Tibial artery (tissue), 4 donors: ENCODE measurements around the gene UGT2B17.

Source experiments
- DNase-seq, 2 donors: peaks; one replicate each; pipeline ENCODE4 v3.0.0-alpha.2; 2019
- H3K27ac ChIP-seq, 2 donors: fragments of 200-600 bp; sonication (generic) in 1 of 2; 1 replicate in 1 of 2; 2 replicates in 1 of 2; pipeline ENCODE4 v1.5.1; 2018 to 2019; ENCODE audit warnings: mild to moderate bottlenecking in 1 of 2
- H3K27me3 ChIP-seq, 2 donors: fragments of 200-600 bp; sonication (generic) in 1 of 2; one replicate each; pipeline versions ENCODE4 v1.5.1 to v1.6.0; 2016 to 2019
- H3K36me3 ChIP-seq, 3 donors: fragments of 200-600 bp; sonication (generic) in 2 of 3; one replicate each; pipeline ENCODE4 v1.5.1; 2016 to 2019; ENCODE audit warnings: mild to moderate bottlenecking in 2 of 3
- H3K4me1 ChIP-seq, 4 donors: fragments of 200-600 bp; sonication (generic) in 2 of 4; 1 replicate in 3 of 4; 2 replicates in 1 of 4; pipeline ENCODE4 v1.5.1; 2016 to 2019
- H3K4me3 ChIP-seq, 2 donors: fragments of 200-600 bp; sonication (generic) in 1 of 2; 1 replicate in 1 of 2; 2 replicates in 1 of 2; pipeline ENCODE4 v1.5.1; 2018 to 2019; ENCODE audit warnings: mild to moderate bottlenecking in 2 of 2
- H3K9me3 ChIP-seq, 3 donors: fragments of 200-600 bp; sonication (generic) in 1 of 3; one replicate each; pipeline ENCODE4 v1.5.1; 2016 to 2019
- intact Hi-C: fragments of 100-400 bp; cut with DNase I; formaldehyde crosslinking; loops from one replicate; pipeline ENCODE4 v1.15.0; 2023; ENCODE audit warnings: low total_unique reads
- TF ChIP-seq, protein P1 (sequence below), 2 experiments: fragments of 200-600 bp in 1 of 2; fragments of 450-650 bp in 1 of 2; IDR thresholded peaks; one replicate each; pipeline ENCODE4 v1.5.1; 2017 to 2019; ENCODE audit warnings: antibody characterized with exemption in 2 of 2, mild to moderate bottlenecking in 1 of 2, moderate library complexity in 1 of 2

The UGT2B17 gene

DNA sequence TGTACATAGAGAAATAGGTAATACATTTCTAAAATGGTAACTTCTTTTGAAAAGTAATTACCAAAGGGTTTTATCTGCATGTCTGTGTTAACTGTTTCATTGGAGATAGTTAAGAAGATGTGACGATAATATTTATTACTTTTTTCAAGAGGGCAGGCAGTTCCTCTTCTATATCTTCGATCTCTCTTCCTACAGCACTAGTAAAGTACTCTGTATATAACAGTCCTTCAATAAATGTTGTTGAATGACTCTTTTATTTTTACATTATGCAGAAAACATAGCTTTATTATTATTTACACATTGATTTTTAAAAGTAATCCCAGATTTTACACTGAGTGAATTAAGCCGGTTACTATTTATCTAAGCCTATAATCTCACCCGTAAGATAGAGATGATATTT is 77.1 kb downstream of the UGT2B17 start:
- H3K27me3 ChIP-seq = no peaks in the 10 kb centered on the region
- no peak overlapping the region for H3K4me3 ChIP-seq
- H3K9me3 ChIP-seq = no peaks in the 10 kb centered on the region
- DNase-seq = no peak
- H3K27ac ChIP-seq = no peak overlapping the region
- H3K4me1 ChIP-seq = no peaks in the 10 kb centered on the region
- intact Hi-C loops = no loop called here
- TF ChIP-seq, protein P1, sequence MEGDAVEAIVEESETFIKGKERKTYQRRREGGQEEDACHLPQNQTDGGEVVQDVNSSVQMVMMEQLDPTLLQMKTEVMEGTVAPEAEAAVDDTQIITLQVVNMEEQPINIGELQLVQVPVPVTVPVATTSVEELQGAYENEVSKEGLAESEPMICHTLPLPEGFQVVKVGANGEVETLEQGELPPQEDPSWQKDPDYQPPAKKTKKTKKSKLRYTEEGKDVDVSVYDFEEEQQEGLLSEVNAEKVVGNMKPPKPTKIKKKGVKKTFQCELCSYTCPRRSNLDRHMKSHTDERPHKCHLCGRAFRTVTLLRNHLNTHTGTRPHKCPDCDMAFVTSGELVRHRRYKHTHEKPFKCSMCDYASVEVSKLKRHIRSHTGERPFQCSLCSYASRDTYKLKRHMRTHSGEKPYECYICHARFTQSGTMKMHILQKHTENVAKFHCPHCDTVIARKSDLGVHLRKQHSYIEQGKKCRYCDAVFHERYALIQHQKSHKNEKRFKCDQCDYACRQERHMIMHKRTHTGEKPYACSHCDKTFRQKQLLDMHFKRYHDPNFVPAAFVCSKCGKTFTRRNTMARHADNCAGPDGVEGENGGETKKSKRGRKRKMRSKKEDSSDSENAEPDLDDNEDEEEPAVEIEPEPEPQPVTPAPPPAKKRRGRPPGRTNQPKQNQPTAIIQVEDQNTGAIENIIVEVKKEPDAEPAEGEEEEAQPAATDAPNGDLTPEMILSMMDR (IDR thresholded peaks at IDR 0.05) = no peak
- no peaks in the 10 kb centered on the region for H3K36me3 ChIP-seq

DNA sequence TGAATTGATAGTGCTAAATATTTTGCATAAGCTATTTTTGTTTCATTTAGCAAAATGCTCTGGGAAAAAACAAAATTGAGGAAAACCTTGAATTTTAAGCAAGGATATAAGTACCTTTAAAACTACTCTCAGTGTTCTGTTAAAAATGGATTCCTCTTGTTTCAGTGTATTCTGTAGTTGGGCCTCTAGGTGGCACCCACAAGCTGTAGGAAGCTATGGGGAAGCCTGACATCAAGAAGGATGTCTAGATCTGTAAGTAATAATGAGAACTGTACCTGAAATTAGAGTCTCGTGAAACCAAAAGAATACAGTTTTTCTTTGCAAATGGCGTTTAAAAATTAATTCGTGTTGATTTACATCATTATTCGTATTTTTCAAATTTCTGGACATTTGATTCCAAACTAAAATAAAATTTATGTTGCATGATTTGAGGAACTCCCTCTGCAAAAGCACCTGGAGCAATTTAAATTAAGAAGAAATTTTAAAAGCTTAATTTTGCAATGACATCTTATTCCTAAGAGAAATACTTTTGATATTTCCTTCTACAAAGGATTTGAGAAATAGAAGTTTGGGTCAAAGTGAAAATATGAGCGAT is 77.6 kb downstream of the UGT2B17 start:
- H3K9me3 ChIP-seq = no peaks in the 10 kb centered on the region
- no peak overlapping the region for H3K27ac ChIP-seq
- peak in 1 of 2 donors; percentile 32 for DNase-seq
- no peaks in the 10 kb centered on the region for H3K4me1 ChIP-seq
- H3K27me3 ChIP-seq = no peaks in the 10 kb centered on the region
- TF ChIP-seq, protein P1 (IDR thresholded peaks at IDR 0.05) = peak; percentile 47 to 68
- no peak overlapping the region for H3K4me3 ChIP-seq
- H3K36me3 ChIP-seq = no peaks in the 10 kb centered on the region
- intact Hi-C loops = no loop called here

DNA sequence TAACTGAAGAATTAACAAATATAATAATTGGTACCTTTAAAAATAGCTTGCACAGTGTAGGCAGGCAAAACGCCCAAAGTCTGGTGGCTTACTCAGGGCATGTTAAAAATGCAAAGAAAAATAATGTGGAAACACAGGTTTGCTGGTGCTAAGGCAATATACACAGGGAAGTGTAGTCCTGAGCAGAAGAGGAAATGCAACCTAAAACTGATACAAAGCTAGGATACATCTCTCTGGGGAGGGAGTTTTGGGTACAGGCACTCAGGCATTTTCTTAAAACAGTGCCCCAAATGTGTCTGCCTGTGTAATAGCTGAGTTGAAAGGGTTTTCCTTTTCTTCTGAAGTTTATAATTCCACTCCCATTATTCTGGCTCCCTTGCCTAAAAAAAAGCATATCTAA is 81.4 kb downstream of the UGT2B17 start:
- Histone ChIP-seq H3K36me3 (no peaks in the 10 kb centered on the region), H3K4me3 (no peak overlapping the region), H3K9me3 (no peaks in the 10 kb centered on the region), H3K4me1 (no peaks in the 10 kb centered on the region), H3K27me3 (no peaks in the 10 kb centered on the region), H3K27ac (no peak overlapping the region)
- TF ChIP-seq, protein P1 (IDR thresholded peaks at IDR 0.05) = no peak
- no peak for DNase-seq
- intact Hi-C loops = no loop called here

DNA sequence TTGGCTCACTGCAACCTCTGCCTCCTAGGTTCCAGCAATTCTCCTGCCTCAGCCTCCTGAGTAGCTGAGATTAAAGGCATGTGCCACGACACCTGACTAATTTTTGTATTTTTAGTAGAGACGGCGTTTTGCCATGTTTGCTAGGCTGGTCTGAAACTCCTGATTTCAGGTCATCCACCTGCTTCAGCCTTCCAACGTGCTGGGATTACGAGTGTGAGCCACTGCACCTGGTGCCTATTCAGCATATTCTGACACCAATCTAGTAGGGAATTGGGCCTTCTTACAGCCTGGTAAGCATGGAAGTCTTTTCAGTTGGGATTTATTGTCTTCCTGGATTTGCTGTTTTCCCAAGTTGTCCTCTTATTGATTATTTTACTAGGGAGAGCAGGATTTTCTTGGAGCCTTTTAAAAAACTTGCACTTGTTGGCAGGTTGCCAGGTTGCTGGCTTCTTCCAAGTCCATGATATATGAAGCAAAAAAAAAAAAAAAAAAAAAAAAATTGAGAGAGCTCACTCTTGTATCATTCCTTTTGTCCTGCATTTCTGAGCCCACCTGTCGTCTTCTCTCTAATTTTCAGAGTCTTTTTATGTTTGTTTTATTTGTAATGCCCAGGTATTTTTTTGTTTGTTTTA is 85.2 kb downstream of the UGT2B17 start:
- DNase-seq = no peak
- Histone ChIP-seq H3K9me3 (no peaks in the 10 kb centered on the region), H3K4me3 (no peak overlapping the region), H3K27me3 (no peaks in the 10 kb centered on the region), H3K36me3 (no peaks in the 10 kb centered on the region), H3K4me1 (no peaks in the 10 kb centered on the region), H3K27ac (no peak overlapping the region)
- intact Hi-C loops = no loop called here
- TF ChIP-seq, protein P1 (IDR thresholded peaks at IDR 0.05) = no peak

DNA sequence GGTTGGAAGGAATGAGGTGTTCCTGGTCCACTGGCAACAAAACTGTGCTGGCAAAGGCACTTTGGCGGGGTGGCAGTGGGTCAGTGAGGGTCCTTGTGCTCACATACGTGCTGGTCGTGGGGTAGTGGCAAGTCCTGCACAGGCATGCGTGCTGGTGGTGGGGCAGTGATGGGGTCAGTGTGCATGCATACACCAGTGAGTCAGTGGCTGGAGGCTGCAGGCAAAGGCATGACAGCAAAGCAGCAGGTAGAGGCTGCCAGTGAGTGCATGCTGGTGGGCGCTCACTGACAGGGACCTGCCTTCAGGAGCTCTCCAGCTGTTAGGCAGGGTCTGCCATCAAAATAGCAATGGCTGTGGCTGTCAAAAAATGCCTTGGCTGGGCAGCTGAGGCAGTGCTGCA is 86.8 kb downstream of the UGT2B17 start:
- no peaks in the 10 kb centered on the region for H3K9me3 ChIP-seq
- no peak overlapping the region for H3K4me3 ChIP-seq
- intact Hi-C loops = no loop called here
- peak in 1 of 2 donors; percentile 54 for DNase-seq
- H3K27me3 ChIP-seq = no peaks in the 10 kb centered on the region
- H3K36me3 ChIP-seq = no peaks in the 10 kb centered on the region
- TF ChIP-seq, protein P1 (IDR thresholded peaks at IDR 0.05) = no peak
- no peaks in the 10 kb centered on the region for H3K4me1 ChIP-seq
- no peak overlapping the region for H3K27ac ChIP-seq
